ENCODE measurements around the gene SORBS1. TPM values are rescaled to one million over a fixed set of nuclear protein-coding genes. Genes with fewer than 3 reads are reported as not detected.
A peak's percentile ranks its signal among the peaks of the same experiment; 100 is the strongest.

The SORBS1 gene
- total and polyA plus RNA-seq, 12 donors = 140 to 1,253 (median 1,042) TPM

DNA sequence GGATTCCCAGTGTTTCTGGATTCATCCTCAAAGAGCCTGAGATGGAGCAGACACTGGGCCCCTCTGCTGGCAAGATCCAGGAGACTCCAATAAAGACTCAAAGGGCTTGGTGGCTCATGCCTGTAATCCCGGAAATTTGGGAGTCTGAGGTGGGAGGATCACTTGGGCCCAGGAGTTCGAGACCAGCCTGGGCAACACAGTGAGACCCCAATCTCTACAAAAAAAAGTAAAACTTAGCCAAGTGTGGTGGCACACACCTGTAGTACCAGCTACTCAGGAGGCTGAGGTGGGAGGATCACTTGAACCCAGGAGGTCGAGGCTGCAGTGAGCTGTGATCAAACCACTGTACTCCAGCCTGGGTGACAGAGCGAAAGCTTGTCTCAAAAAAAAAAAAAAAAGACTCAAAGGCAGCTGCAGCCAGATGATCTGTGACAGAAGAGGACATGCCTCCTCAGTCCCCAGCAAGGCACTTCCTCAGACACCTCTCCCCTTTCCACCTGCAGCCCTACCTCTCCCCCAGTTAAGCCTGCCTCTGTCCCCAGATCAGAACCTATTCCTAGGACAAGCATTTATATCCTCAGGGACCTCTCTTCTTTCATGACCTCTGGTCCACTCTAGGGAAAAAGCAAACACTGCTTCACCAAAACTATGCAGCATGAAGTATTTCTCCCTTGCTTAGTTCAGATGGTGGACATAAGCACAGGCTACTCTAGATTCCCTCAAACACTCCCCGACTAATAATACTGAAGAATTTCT is 298.2 kb downstream of the SORBS1 start:
- 69 to 84% methylated on average over 5 of the region's 5 CpGs for WGBS, 2 donors
- TF ChIP-seq, protein P1, sequence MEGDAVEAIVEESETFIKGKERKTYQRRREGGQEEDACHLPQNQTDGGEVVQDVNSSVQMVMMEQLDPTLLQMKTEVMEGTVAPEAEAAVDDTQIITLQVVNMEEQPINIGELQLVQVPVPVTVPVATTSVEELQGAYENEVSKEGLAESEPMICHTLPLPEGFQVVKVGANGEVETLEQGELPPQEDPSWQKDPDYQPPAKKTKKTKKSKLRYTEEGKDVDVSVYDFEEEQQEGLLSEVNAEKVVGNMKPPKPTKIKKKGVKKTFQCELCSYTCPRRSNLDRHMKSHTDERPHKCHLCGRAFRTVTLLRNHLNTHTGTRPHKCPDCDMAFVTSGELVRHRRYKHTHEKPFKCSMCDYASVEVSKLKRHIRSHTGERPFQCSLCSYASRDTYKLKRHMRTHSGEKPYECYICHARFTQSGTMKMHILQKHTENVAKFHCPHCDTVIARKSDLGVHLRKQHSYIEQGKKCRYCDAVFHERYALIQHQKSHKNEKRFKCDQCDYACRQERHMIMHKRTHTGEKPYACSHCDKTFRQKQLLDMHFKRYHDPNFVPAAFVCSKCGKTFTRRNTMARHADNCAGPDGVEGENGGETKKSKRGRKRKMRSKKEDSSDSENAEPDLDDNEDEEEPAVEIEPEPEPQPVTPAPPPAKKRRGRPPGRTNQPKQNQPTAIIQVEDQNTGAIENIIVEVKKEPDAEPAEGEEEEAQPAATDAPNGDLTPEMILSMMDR (IDR thresholded peaks at IDR 0.05) = no peak
- Histone ChIP-seq H3K4me3 (no peak overlapping the region), H3K9me3 (no peaks in the 10 kb centered on the region), H3K4me1 (peaks cover 21 to 81% (median 63%) of the 10 kb centered on the region in 9 donors), H3K36me3 (peaks cover 0 to 94% (median 51%) of the 10 kb centered on the region in 9 donors), H3K27ac (peak overlapping the region in 1 of 10 donors; percentile 45), H3K27me3 (no peaks in the 10 kb centered on the region)
- intact Hi-C loops (cut with DNase I) = no loop called here
- DNase-seq (no peak), ATAC-seq (no peak)

DNA sequence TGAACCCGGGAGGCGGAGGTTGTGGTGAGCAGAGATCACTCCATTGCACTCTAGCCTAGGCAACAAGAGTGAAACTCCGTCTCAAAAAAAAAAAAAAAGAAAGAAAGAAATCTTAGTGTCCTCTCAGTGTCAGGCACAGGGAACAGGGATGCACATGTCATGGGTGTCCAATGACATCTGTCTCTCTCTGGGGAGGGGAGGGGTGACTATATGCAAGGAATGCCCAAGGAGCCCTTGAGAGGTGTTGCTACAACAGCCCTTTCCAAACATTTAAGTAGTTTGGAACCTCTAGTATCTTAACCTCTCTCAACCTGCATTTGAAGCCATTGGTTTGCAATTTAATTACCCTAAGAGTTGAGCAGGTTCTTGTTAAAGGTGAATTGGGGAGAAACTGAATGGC is 299.2 kb downstream of the SORBS1 start:
- H3K4me1 ChIP-seq = peaks cover 16 to 71% (median 53%) of the 10 kb centered on the region in 9 donors
- no peak overlapping the region for H3K4me3 ChIP-seq
- TF ChIP-seq, protein P1 (IDR thresholded peaks at IDR 0.05) = no peak
- DNase-seq = no peak
- 90 to 91% methylated on average over 3 of the region's 3 CpGs for WGBS, 2 donors
- peak overlapping the region in 4 of 10 donors; percentile 0 to 72 (median 34) for H3K27ac ChIP-seq
- peaks cover 0 to 95% (median 59%) of the 10 kb centered on the region in 9 donors for H3K36me3 ChIP-seq
- intact Hi-C loops (cut with DNase I) = no loop called here
- ATAC-seq = peak in 1 of 8 donors; percentile 26
- H3K9me3 ChIP-seq = no peaks in the 10 kb centered on the region
- H3K27me3 ChIP-seq = no peaks in the 10 kb centered on the region

Other genes with a start within 250 kb of the SORBS1 start
- gene ALDH18A1, start 95.3 kb upstream of the SORBS1 start, total RNA-seq = 10 to 100 TPM in 9 of 10 donors, 1 to 10 TPM in 1; 7.6 to 19.5 (median 13.9) TPM
- 1 to 10 TPM; 5.9 to 8.8 TPM for gene ALDH18A1, start 95.3 kb upstream of the SORBS1 start, polyA plus RNA-seq
- 10 to 100 TPM in 8 of 10 donors, 1 to 10 TPM in 2; 9.1 to 17.5 (median 11.4) TPM for gene TCTN3, start 132.6 kb upstream of the SORBS1 start, total RNA-seq
- 10 to 100 TPM in 1 of 2 donors, 1 to 10 TPM in 1; 6.4 to 14.9 TPM for gene TCTN3, start 132.6 kb upstream of the SORBS1 start, polyA plus RNA-seq
- 10 to 100 TPM in 3 of 10 donors, 1 to 10 TPM in 7; 5.1 to 13.0 (median 9.3) TPM for gene ENTPD1, start 194.8 kb upstream of the SORBS1 start, total RNA-seq
- 1 to 10 TPM; 4.2 to 4.9 TPM for gene ENTPD1, start 194.8 kb upstream of the SORBS1 start, polyA plus RNA-seq